Choroid plexus epithelial cell (primary cell): ENCODE data around the gene MGLL.

Source experiments
- DNase-seq: peaks from one replicate; pipeline ENCODE4 v3.0.0-alpha.2; 2010; ENCODE audit warnings: low read depth
- H3K4me3 ChIP-seq: 2 replicates; pipeline ENCODE4 v1.5.1; 2011; ENCODE audit warnings: low read depth, mild to moderate bottlenecking, control low read depth, low read length, moderate library complexity
- TF ChIP-seq, protein P1 (sequence below): conservative IDR thresholded peaks from 2 replicates; pipeline ENCODE4 v1.5.1; 2011; ENCODE audit warnings: low read depth, mild to moderate bottlenecking, control low read depth, inconsistent platforms, low read length, moderate library complexity

MGLL gene

DNA sequence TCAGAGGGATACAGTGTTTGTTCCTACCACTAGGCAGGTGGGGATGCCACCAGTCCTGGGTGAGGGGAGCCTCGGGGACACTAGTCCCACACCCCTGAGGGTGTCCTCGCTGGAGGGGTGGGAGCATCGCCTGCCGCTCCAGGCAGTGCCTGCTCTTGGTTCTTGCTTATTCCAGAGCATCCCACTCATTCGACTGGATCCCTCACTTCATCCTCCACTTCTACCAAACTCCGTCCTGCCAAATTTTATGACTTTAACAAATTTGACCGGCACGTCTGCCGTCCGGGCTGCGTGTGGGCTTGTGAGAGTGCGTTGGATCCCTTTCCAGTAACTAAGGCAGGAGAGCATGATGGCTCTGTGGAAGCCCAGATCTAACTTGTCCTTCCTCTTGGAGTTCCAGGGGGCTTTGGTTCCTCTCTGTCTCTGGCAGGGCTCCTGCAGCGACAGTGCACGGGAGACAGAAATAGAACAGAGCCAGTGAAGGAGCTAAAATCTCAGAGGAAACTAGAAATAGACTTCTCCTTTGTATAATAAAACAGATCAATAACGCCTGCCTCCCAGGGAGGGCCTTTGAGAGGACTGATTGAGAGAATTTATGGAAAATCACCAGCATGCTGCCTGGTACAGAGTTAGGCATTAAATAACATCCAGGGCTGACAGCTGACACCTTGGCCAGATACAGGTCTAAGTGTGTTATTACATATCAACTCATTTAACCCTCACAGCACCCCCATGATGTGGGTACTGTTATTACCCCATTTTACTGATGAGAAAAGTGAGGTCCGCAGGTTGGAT, 34.5 kb downstream of the MGLL start:
- TF ChIP-seq, protein P1, sequence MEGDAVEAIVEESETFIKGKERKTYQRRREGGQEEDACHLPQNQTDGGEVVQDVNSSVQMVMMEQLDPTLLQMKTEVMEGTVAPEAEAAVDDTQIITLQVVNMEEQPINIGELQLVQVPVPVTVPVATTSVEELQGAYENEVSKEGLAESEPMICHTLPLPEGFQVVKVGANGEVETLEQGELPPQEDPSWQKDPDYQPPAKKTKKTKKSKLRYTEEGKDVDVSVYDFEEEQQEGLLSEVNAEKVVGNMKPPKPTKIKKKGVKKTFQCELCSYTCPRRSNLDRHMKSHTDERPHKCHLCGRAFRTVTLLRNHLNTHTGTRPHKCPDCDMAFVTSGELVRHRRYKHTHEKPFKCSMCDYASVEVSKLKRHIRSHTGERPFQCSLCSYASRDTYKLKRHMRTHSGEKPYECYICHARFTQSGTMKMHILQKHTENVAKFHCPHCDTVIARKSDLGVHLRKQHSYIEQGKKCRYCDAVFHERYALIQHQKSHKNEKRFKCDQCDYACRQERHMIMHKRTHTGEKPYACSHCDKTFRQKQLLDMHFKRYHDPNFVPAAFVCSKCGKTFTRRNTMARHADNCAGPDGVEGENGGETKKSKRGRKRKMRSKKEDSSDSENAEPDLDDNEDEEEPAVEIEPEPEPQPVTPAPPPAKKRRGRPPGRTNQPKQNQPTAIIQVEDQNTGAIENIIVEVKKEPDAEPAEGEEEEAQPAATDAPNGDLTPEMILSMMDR, result no peak
- no peak overlapping the region for H3K4me3 ChIP-seq
- DNase-seq, result no peak

DNA sequence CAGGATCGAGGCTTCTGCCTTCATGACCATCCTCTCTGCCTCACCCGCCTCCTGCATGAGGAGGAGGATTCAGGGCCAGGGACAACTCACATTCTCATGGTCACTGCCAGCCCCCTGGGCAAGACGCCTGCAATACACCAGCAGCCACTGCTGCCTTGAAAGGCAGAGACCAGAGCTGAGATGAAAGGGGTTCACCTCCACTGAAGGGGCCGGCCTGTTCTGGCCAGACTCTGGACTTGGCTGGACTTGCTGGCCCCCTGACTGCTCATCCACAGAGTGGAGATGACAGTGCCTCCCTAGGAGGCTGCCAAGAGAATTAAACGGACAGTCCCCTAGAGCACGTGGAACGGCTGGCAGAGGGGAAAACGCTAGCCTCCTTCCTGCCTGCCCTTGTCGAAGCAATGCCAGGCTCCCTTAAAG, 35.2 kb downstream of the MGLL start:
- TF ChIP-seq, protein P1, result no peak
- H3K4me3 ChIP-seq, result no peak overlapping the region
- DNase-seq, result no peak

DNA sequence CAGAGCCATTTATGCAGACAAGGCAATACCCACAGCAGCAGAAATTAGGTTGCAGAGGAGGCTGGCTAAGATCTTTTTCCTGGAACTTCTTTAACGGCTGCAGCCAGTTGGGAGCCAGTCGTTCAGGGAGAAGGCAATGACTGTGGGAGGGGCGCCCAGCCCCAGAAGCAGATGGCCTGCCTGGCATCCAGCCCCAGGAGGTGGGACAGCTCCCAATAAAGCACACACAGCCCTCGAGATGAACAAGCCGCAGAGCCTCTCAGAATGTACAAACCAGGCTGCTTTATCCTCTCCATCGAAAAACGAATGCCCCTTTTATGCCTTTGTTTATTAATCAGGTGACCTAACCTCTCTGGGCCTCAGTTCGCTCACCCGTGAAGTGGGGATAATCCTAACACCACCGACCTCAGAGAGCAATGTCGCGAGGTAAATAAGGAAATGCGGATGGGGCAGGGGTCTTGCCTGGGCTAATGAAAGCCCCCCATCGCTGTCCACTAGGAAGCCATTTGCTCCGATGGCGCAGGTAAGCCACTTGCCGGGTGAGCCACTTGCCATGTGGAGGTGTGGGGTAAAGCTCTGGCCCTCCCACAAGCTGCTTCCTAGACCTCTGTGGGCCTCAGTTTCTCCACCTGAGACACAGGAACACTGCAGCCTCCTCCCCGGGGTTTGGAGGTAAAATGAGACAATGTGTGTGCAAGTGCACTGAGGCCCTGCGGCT, 35.8 kb downstream of the MGLL start:
- no peak overlapping the region for H3K4me3 ChIP-seq
- TF ChIP-seq, protein P1, result no peak
- no peak for DNase-seq

DNA sequence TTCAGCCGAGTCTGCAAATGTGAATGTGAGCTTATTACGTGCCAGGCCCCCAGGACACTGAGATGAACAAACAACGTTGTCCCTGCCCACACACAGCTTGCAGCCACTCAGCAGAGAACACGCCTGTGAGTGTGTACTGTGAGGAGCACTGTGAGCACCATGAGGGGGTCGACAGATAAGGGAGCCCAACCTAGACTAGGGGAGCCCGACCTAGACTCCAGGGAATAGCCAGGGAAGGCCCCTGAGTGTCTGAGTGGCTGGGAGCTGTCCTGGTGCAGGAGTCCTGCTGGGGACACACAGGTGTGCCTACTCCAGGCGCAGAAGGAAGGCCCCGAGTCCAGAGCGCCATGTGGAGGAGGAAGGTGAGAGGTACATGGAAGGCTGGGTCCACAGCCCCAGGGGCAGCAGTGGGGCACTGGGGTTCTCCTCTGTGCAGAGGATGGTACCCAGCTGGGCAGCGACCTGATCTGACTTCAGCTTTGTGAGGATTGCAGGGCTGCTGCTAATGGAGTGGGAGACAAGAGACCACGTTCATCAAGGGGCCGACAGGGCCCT, 36.5 kb downstream of the MGLL start:
- TF ChIP-seq, protein P1, result no peak
- H3K4me3 ChIP-seq, result no peak overlapping the region
- no peak for DNase-seq

DNA sequence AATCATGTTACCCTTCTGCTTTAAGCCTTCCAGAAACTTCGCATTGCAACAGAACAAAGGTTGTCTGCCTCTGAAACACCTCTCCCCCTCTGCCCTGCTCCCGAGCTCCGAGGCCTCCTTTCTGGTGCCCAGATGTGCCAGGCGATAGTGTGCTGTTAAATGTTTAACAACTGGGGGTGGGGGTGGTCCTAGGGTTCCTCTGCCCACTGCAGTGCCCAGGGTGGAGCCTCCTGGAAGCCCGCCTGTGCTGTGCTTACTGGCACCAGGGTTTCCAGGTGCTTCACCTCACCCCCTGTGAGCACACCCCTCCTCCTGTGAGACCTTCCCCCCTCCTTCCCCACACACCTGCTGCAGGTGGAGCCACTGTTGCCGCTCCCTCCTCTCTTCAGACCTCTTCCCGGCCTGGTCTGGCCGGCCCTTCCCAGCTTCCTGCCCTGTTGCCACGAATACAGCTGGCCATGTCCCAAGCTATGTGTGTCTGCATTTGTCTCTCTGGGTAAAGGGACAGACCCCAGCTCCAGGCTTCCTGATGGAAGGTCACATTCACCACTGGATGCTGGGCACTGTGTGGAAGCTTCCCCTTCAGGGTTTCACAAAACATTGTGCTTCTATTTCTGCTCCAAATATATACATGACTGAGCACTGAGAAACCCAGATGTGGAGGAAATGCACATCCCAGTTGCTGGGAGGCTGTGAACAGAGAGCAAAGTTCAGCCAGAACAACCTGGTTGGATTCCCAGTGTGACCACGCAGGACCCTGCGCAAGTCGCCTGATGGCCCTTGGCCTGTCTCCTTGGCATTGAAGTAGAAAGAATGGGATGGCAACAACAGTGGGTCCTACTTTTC, 37.2 kb downstream of the MGLL start:
- TF ChIP-seq, protein P1, result no peak
- no peak for DNase-seq
- H3K4me3 ChIP-seq, result no peak overlapping the region

DNA sequence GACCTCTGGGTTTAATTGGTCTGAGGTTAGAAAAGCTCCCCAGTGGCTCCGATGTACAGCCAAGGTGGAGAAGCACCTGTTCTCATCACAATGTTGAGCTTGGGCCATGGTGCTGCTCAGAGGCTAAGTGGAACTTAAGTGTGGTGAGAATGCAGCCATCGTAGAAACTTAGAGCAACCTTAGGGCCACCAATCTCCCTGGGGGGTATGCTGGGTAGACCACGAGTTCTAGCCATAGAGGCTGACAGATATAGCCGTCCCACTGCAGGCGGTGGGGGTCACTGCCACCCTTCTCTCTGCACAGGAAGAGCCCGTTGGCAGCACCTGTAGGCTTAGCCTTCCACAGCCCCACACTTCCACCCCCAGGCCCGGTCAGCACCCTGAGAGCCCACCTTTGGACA, 38.0 kb downstream of the MGLL start:
- H3K4me3 ChIP-seq, result no peak overlapping the region
- TF ChIP-seq, protein P1, result no peak
- no peak for DNase-seq
